Naive thymus-derived CD4-positive, alpha-beta T cell (primary cell): ENCODE results near the gene ERGIC1. TPM values are rescaled to one million over a fixed set of nuclear protein-coding genes. Genes with fewer than 3 reads are reported as not detected.

Experiments
- ATAC-seq: fragments of 150-1000 bp; cut with Tn5 transposase; 2 replicates; pipeline ENCODE4 v1.10.0; 2021; ENCODE audit warnings: mild to moderate bottlenecking, moderate library complexity
- CTCF ChIA-PET: fragments of 350-600 bp; sonication (Branson Sonifier 250); formaldehyde crosslinking; loops from one replicate; lab custom pipeline; 2021; ENCODE audit warnings: antibody characterized with exemption; lab: Charles Lee
- POLR2A ChIA-PET: fragments of 350-600 bp; sonication (Branson Sonifier 250); formaldehyde crosslinking; loops from one replicate; lab custom pipeline; 2021; ENCODE audit warnings: antibody characterized with exemption, inconsistent platforms; lab: Charles Lee
- DNase-seq, 9 donors: peaks; one replicate each; pipeline versions ENCODE4 v3.0.0 to v3.0.0-alpha.2; 2020 to 2022; ENCODE audit warnings: mixed read lengths in 1 of 9
- H3K27ac ChIP-seq: one replicate; pipeline ENCODE4 v1.7.0; 2013; ENCODE audit warnings: mild to moderate bottlenecking, low read depth, low read length, moderate library complexity
- H3K27me3 ChIP-seq, 2 donors: one replicate each; pipeline ENCODE4 v1.7.0; 2013; ENCODE audit warnings: low read length in 2 of 2, mild to moderate bottlenecking in 2 of 2, moderate library complexity in 2 of 2; ENCODE audit not compliant: control insufficient read depth in 2 of 2, insufficient read depth in 2 of 2
- H3K36me3 ChIP-seq, 3 experiments: 1 replicate in 2 of 3; 2 replicates in 1 of 3; pipeline ENCODE4 v1.7.0; 2013; ENCODE audit warnings: low read length in 3 of 3, mild to moderate bottlenecking in 3 of 3, moderate library complexity in 1 of 3; ENCODE audit not compliant: insufficient read depth in 3 of 3, control insufficient read depth in 2 of 3
- H3K4me1 ChIP-seq, 2 donors: one replicate each; pipeline ENCODE4 v1.7.0; 2013; ENCODE audit warnings: low read length in 2 of 2, mild to moderate bottlenecking in 2 of 2, moderate library complexity in 1 of 2; ENCODE audit not compliant: control insufficient read depth in 2 of 2, insufficient read depth in 2 of 2
- H3K4me3 ChIP-seq: 2 replicates; pipeline ENCODE4 v1.7.0; 2013; ENCODE audit warnings: mild to moderate bottlenecking, low read length
- H3K9me3 ChIP-seq, 3 experiments: 1 replicate in 2 of 3; 2 replicates in 1 of 3; pipeline ENCODE4 v1.7.0; 2013; ENCODE audit warnings: low read length in 3 of 3; ENCODE audit not compliant: control insufficient read depth in 2 of 3
- H3K27ac Mint-ChIP-seq, 9 donors: one replicate each; pipeline ENCODE4 v1.8.0; 2020 to 2022; ENCODE audit warnings: mixed read lengths in 9 of 9, mild to moderate bottlenecking in 8 of 9, moderate library complexity in 5 of 9, inconsistent platforms in 2 of 9
- H3K27me3 Mint-ChIP-seq, 5 donors: one replicate each; pipeline ENCODE4 v1.8.0; 2021 to 2022; ENCODE audit warnings: mixed read lengths in 5 of 5, mild to moderate bottlenecking in 1 of 5
- H3K36me3 Mint-ChIP-seq, 5 donors: one replicate each; pipeline ENCODE4 v1.8.0; 2020 to 2022; ENCODE audit warnings: mixed read lengths in 5 of 5, mild to moderate bottlenecking in 3 of 5, inconsistent platforms in 1 of 5
- H3K4me1 Mint-ChIP-seq, 7 donors: one replicate each; pipeline ENCODE4 v1.8.0; 2020 to 2022; ENCODE audit warnings: mixed read lengths in 7 of 7, mild to moderate bottlenecking in 3 of 7, inconsistent platforms in 1 of 7
- H3K4me3 Mint-ChIP-seq, 10 donors: one replicate each; pipeline ENCODE4 v1.8.0; 2020 to 2022; ENCODE audit warnings: mild to moderate bottlenecking in 10 of 10, mixed read lengths in 10 of 10, moderate library complexity in 6 of 10, inconsistent platforms in 2 of 10
- H3K9me3 Mint-ChIP-seq, 11 donors: one replicate each; pipeline ENCODE4 v1.8.0; 2020 to 2022; ENCODE audit warnings: mixed read lengths in 11 of 11, mild to moderate bottlenecking in 4 of 11, inconsistent platforms in 1 of 11, moderate library complexity in 1 of 11
- intact Hi-C, 2 donors: fragments of 100-400 bp; cut with micrococcal nuclease; formaldehyde crosslinking; loops; one replicate each; pipeline ENCODE4 v1.15.1; 2023
- polyA plus RNA-seq, 2 donors: library from polyadenylated mRNA; unstranded; fragments of 300-500 nt; fragmentation: Illumina TruSeq; gene quantifications; one replicate each; pipeline ENCODE4 v1.2.3, GENCODE V29; 2021
- total RNA-seq, 6 experiments: library from RNA in 5 of 6; stranded (reverse) in 5 of 6; gene quantifications; 1 replicate in 5 of 6; 2 replicates in 1 of 6; pipeline ENCODE4 v1.2.3 and lab custom pipeline; 2021 to 2026

Gene ERGIC1
- total and polyA plus RNA-seq, 7 experiments from 2014 or later: 18.3 to 71.3 (median 50.0) TPM

- no peaks in the 10 kb centered on the region for H3K9me3 ChIP-seq
- ATAC-seq: no peak
- CTCF ChIA-PET: no interaction called here
- no peak overlapping the region for H3K4me3 Mint-ChIP-seq
- H3K36me3 ChIP-seq: peaks cover 0 to 59% (median 10%) of the 10 kb centered on the region in 3 experiments
- no peak overlapping the region for H3K4me3 ChIP-seq
- H3K4me1 Mint-ChIP-seq: no peaks in the 10 kb centered on the region
- no peaks in the 10 kb centered on the region for H3K27me3 ChIP-seq
- POLR2A ChIA-PET: no interaction called here
- no peak for DNase-seq
- H3K27ac ChIP-seq: no peak overlapping the region
- peaks cover 0 to 31% (median 14%) of the 10 kb centered on the region in 5 donors for H3K36me3 Mint-ChIP-seq
- H3K4me1 ChIP-seq: no peaks in the 10 kb centered on the region
- intact Hi-C loops: no loop called here
- H3K27me3 Mint-ChIP-seq: no peaks in the 10 kb centered on the region
- H3K27ac Mint-ChIP-seq: peak overlapping the region in 2 of 9 donors; percentile 2 to 22
- no peaks in the 10 kb centered on the region for H3K9me3 Mint-ChIP-seq
These were observed 91.4 kb downstream of the ERGIC1 start for GRCh38 chr5:172925336-172925948.

DNA sequence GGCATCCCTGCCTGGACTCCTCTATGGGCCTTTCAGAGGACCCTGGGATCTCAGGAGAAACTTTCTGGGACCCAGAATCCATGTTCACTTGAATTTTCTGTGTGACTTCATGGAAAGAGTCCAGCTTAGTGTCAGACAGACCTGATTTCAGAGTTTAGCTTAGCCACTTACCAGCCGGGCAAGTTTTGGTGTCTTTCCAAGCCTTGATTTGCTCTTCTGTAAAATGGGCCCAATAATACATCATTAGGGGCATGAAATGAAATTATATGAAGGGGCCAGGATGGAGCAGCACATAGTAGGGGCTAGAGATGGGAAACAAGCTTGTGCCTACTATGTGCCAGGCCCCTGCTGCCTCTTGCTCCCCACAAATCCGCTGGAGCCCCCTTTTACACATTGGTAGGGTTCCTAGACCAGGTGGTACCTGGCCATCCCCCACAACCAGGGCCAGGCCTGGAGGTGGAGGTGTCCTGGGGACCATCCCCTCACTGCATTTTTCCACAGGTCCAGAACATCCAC is 92.0 kb downstream of the ERGIC1 start:
- CTCF ChIA-PET: interaction anchor here (1.2 kb wide), 1 partner anchor 211 kb away, joined by 6 read pairs; no protein-coding TSS in a partner anchor
- no peak overlapping the region for H3K27ac ChIP-seq
- no peaks in the 10 kb centered on the region for H3K4me1 Mint-ChIP-seq
- DNase-seq (no peak), ATAC-seq (no peak)
- no peaks in the 10 kb centered on the region for H3K4me1 ChIP-seq
- POLR2A ChIA-PET: interaction anchor here (1.3 kb wide), 1 partner anchor 13 kb away, joined by 4 read pairs; no protein-coding TSS in a partner anchor
- peaks cover 0 to 59% (median 7%) of the 10 kb centered on the region in 3 experiments for H3K36me3 ChIP-seq
- H3K27me3 Mint-ChIP-seq: no peaks in the 10 kb centered on the region
- no peak overlapping the region for H3K4me3 ChIP-seq
- peaks cover 0 to 31% (median 14%) of the 10 kb centered on the region in 5 donors for H3K36me3 Mint-ChIP-seq
- intact Hi-C loops: no loop called here
- no peak overlapping the region for H3K4me3 Mint-ChIP-seq
- H3K27ac Mint-ChIP-seq: no peak overlapping the region
- H3K27me3 ChIP-seq: no peaks in the 10 kb centered on the region
- no peaks in the 10 kb centered on the region for H3K9me3 Mint-ChIP-seq
- no peaks in the 10 kb centered on the region for H3K9me3 ChIP-seq

GRCh38 chr5:172926796-172927195 is 92.7 kb downstream of the ERGIC1 start:
- Mint-ChIP-seq H3K27me3 (no peaks in the 10 kb centered on the region), H3K27ac (peak overlapping the region in 3 of 9 donors; percentile 24 to 78 (median 59)), H3K4me1 (peaks cover 0 to under 1% (median 0%) of the 10 kb centered on the region in 7 donors), H3K4me3 (no peak overlapping the region), H3K36me3 (peaks cover 0 to 26% (median 14%) of the 10 kb centered on the region in 5 donors), H3K9me3 (no peaks in the 10 kb centered on the region)
- H3K27ac ChIP-seq: no peak overlapping the region
- intact Hi-C loops: no loop called here
- no peak overlapping the region for H3K4me3 ChIP-seq
- H3K27me3 ChIP-seq: no peaks in the 10 kb centered on the region
- ChIA-PET CTCF (interaction anchor here (0.7 to 1.4 kb wide), 4 partner anchors 11 to 215 kb away, joined by 3 to 6 read pairs (median 4); no protein-coding TSS in a partner anchor), POLR2A (interaction anchor here (1.3 kb wide), 1 partner anchor 12 kb away, joined by 4 read pairs; no protein-coding TSS in a partner anchor)
- ATAC-seq (no peak), DNase-seq (no peak)
- H3K4me1 ChIP-seq: no peaks in the 10 kb centered on the region
- no peaks in the 10 kb centered on the region for H3K9me3 ChIP-seq
- peaks cover 0 to 52% (median 7%) of the 10 kb centered on the region in 3 experiments for H3K36me3 ChIP-seq

GRCh38 chr5:172929371-172929838 is 95.4 kb downstream of the ERGIC1 start:
- no peak overlapping the region for H3K4me3 ChIP-seq
- no peak for ATAC-seq
- H3K36me3 ChIP-seq: peaks cover 0 to 44% (median 12%) of the 10 kb centered on the region in 3 experiments
- no peaks in the 10 kb centered on the region for H3K27me3 ChIP-seq
- no peak for DNase-seq
- Mint-ChIP-seq H3K27ac (peak overlapping the region in 7 of 9 donors; percentile 16 to 63 (median 37)), H3K9me3 (no peaks in the 10 kb centered on the region), H3K36me3 (peaks cover 0 to 21% (median 8%) of the 10 kb centered on the region in 5 donors), H3K27me3 (no peaks in the 10 kb centered on the region), H3K4me3 (no peak overlapping the region), H3K4me1 (peaks cover 0 to 8% (median 6%) of the 10 kb centered on the region in 7 donors)
- no peaks in the 10 kb centered on the region for H3K4me1 ChIP-seq
- POLR2A ChIA-PET: interaction anchor here (1.4 kb wide), 1 partner anchor 159 kb away, joined by 3 read pairs; no protein-coding TSS in a partner anchor
- no peak overlapping the region for H3K27ac ChIP-seq
- CTCF ChIA-PET: interaction anchor here (1.4 to 12.5 kb wide), 2 partner anchors 157 to 219 kb away, joined by 4 to 178 read pairs; no protein-coding TSS in a partner anchor
- intact Hi-C loops: no loop called here
- no peaks in the 10 kb centered on the region for H3K9me3 ChIP-seq

DNA sequence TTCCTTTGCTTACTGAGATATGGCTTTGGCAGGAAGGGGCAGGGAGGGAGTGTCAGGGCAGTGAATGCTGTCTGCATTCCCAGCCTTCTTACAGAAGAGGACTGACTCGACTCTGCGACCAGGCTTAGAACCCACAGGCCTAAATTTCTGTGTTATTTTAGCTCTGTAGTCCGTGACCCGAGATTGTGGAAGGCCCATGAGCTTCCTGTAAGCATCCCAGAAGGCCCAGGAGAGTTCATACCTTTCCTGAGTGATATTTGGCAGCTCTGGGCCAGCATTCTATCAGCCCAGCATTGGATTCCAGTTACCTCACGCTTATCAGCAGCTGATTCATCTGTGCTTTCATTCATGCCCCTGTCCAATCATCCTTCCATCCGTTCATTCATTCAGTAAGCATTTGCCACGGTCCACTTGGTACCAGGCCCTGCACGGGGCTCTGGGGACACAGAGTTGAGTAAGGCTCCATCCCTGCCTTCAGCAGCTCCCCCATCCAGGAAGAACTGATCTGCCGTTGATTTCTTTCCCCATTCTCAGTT is 97.0 kb downstream of the ERGIC1 start:
- Mint-ChIP-seq H3K9me3 (no peaks in the 10 kb centered on the region), H3K27me3 (no peaks in the 10 kb centered on the region), H3K4me3 (no peak overlapping the region), H3K27ac (peak overlapping the region in 6 of 9 donors; percentile 28 to 81 (median 62)), H3K36me3 (peaks cover 0 to 24% (median 11%) of the 10 kb centered on the region in 5 donors), H3K4me1 (peaks cover 0 to 13% (median 6%) of the 10 kb centered on the region in 7 donors)
- Histone ChIP-seq H3K27me3 (no peaks in the 10 kb centered on the region), H3K36me3 (peaks cover 0 to 47% (median 14%) of the 10 kb centered on the region in 3 experiments), H3K4me1 (no peaks in the 10 kb centered on the region), H3K9me3 (no peaks in the 10 kb centered on the region), H3K4me3 (no peak overlapping the region), H3K27ac (no peak overlapping the region)
- CTCF ChIA-PET: interaction anchor here (0.8 to 12.5 kb wide), 6 partner anchors 11 to 220 kb away, joined by 4 to 178 read pairs (median 17); partner anchors contain the start of gene DUSP1
- POLR2A ChIA-PET: interaction anchor here (0.7 to 2.8 kb wide), 3 partner anchors 160 to 219 kb away, joined by 3 to 16 read pairs (median 3); partner anchors contain the start of gene DUSP1
- intact Hi-C loops: no loop called here
- no peak for DNase-seq
- ATAC-seq: no peak

DNA sequence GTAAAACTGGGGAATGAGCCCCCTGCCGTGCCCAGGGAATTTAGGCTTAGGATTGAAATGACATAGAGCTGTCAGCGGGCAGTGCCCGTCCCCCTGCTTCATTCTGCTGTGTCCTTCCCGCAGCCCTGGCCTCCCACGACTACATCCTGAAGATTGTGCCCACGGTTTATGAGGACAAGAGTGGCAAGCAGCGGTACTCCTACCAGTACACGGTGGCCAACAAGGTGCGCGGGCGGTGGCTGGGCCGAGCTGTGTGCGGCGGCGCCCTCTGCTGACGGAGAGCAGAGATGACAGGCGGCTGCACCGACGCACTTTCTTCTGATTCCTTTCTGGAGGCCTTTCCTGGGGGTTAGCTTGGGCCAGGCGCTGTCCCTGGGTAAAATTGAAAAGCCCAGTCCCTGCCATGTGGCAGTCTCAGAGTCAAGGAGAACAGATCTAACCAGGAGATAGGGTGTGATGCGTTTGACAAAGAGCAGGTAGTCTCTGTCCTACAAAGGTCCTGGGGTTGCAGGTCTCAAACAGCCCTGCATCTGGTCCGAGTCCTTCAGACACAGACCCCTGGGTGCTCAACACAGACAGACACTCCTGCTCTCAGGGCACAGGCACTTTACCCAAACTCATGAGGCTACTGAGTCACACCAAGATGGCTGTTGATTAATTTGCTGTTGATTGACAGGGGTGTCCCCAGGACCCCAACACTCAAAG is 98.4 kb downstream of the ERGIC1 start:
- H3K36me3 ChIP-seq: peaks cover 0 to 45% (median 11%) of the 10 kb centered on the region in 3 experiments
- no peaks in the 10 kb centered on the region for H3K27me3 ChIP-seq
- ChIA-PET POLR2A (interaction anchor here (0.9 to 2.8 kb wide), 4 partner anchors 161 to 218 kb away, joined by 3 to 16 read pairs (median 7); partner anchors contain the start of gene DUSP1), CTCF (interaction anchor here (0.6 to 12.5 kb wide), 15 partner anchors 10 to 847 kb away, joined by 3 to 178 read pairs (median 6); partner anchors contain the start of genes DUSP1 and RPL26L1)
- no peaks in the 10 kb centered on the region for H3K9me3 ChIP-seq
- H3K27ac ChIP-seq: no peak overlapping the region
- no peaks in the 10 kb centered on the region for H3K4me1 ChIP-seq
- ATAC-seq (peak; percentile 98), DNase-seq (peak; percentile 53 to 79 (median 68))
- Mint-ChIP-seq H3K27me3 (no peaks in the 10 kb centered on the region), H3K36me3 (peaks cover 0 to 24% (median 16%) of the 10 kb centered on the region in 5 donors), H3K4me3 (no peak overlapping the region), H3K9me3 (no peaks in the 10 kb centered on the region), H3K4me1 (peaks cover 0 to 13% (median 6%) of the 10 kb centered on the region in 7 donors), H3K27ac (peak overlapping the region in 8 of 9 donors; percentile 25 to 82 (median 52))
- intact Hi-C loops: loop anchor here (1.0 kb wide), 4 partner anchors 160 to 453 kb away; partner anchors contain the start of gene DUSP1 (in 1 of the 2)
- H3K4me3 ChIP-seq: no peak overlapping the region
